Stimulated activated CD8-positive, alpha-beta memory T cell treated with anti-CD3 and anti-CD28 coated beads, Interleukin-7, amount 100 ng/mL, for 24 hours (primary cell): ENCODE results near the gene STRN3.
"Not testable (repeated sequence)": the region's sequence is repeated elsewhere in the genome, so short reads cannot be mapped to it uniquely, and the experiment has no call there.

Experiments
- DNase-seq: peaks from one replicate; pipeline ENCODE4 v3.0.0-alpha.2; 2020; ENCODE audit warnings: low read depth

Gene STRN3, protein sequence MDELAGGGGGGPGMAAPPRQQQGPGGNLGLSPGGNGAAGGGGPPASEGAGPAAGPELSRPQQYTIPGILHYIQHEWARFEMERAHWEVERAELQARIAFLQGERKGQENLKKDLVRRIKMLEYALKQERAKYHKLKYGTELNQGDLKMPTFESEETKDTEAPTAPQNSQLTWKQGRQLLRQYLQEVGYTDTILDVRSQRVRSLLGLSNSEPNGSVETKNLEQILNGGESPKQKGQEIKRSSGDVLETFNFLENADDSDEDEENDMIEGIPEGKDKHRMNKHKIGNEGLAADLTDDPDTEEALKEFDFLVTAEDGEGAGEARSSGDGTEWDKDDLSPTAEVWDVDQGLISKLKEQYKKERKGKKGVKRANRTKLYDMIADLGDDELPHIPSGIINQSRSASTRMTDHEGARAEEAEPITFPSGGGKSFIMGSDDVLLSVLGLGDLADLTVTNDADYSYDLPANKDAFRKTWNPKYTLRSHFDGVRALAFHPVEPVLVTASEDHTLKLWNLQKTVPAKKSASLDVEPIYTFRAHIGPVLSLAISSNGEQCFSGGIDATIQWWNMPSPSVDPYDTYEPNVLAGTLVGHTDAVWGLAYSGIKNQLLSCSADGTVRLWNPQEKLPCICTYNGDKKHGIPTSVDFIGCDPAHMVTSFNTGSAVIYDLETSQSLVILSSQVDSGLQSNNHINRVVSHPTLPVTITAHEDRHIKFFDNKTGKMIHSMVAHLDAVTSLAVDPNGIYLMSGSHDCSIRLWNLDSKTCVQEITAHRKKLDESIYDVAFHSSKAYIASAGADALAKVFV

DNA sequence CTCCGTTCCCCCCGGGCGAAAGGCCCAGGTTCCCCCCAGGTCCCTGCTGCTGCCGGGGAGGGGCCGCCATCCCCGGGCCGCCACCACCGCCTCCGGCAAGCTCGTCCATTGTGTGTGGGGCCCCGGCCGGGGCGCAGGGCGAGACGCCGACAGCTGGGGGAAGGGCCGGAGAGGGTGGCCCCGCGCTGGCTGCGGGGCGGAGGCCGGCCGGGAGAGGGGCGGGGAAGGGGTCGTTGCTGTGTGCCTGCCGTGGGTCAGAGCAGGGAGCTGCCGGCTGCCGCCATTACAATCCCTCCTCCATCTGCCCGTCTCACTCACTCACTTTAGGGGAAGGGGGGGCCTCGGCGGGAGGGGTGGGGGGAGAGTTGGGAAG lies at the start of gene STRN3:
Gene STRN3 (minus strand): TSS at position 303 of the 373 bp plus-strand sequence. CDS start 194 bp downstream, at position 109.
- DNase-seq, result no peak

DNA sequence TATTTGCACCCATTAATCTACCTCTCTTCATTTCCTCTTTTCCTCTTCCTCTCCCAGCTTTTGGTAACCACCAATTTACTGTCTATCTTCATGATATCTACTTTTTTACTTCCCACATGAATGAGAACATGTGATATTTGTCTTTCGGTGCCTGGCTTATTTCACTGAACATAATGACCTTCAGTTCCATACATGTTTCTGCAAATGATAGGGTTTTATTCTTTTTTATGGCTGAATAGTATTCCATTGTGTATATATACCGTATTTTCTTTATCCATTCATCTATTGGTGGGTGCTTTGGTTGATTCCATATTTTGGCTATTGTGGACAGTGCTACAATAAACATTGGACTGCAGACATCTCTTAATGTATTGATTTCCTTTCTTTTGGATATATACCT lies 49.0 kb upstream of the STRN3 start:
- no peak for DNase-seq

DNA sequence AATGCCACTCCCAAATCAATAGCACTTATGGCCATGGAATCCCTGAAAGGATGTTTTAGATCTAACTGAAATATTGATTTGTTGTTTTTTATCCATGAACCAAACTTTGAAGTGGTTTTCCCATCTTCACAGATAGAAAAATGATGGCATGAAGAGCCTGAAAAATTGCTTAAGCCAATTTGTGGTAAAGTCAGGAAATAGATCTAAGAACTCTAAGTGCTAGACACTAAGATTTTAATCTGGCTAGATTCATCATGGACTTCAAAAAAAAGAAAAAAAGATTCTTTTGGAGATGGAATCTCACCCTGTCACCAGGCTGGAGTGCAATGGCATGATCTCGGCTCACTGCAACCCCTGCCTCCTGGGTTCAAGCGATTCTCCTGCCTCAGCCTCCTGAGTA lies 45.0 kb upstream of the STRN3 start:
- DNase-seq, result no peak

DNA sequence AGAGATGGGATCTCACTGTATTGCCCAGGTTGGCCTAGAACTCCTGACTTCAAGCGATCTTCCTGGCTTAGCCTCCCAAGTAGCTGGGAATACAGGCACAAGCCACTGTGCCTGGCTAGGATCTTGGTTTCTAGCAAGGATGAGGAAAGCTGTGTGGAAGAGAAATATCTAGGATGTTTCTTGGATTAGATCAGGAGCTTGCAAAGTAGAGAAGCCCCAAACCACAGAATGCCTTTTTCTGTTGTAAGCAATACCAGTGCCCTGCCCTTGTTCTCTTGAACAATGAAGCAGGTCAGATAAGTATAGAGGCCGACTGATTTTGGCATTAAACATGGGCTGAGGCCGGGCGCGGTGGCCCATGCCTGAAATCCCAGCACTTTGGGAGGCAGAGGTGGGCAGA lies 44.3 kb upstream of the STRN3 start:
- no peak for DNase-seq

DNA sequence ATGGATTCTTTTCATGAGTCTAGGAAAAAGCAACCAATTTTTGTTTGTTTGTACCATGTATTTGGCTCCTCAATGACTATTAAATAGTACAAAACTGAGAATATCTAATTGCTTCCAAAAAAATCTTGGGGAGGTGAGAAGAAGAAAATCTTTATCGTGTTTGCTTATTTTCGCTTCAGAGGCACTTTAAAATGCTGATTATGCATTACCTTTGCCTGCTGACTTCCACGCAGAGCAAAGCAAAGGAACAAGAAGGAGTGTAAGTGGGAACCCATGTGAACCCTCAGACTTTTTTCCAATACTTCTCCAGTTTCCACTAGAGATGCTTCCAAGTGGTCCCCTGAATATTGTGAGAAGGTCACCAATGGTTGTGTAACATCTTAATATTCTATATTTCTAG lies 43.2 kb upstream of the STRN3 start:
- no peak for DNase-seq

DNA sequence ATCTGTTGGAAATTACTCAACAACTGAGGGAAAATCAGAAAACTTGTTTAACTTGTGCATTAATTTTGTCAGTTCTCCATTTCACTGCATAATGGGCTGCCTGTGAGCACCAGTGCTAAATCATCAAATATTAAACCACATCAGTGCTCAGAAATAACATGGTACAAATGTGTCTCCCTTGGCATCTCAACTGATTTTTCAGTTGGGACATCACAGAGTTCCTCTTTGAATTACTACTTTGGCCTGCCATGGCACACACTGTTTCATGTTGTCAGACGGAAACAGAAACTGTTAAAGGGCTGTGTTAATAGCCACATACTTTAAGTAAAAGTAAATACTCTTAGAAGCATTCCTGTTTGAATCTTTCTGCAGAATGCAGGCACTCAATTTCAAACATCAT lies 42.1 kb upstream of the STRN3 start:
- DNase-seq, result no peak

DNA sequence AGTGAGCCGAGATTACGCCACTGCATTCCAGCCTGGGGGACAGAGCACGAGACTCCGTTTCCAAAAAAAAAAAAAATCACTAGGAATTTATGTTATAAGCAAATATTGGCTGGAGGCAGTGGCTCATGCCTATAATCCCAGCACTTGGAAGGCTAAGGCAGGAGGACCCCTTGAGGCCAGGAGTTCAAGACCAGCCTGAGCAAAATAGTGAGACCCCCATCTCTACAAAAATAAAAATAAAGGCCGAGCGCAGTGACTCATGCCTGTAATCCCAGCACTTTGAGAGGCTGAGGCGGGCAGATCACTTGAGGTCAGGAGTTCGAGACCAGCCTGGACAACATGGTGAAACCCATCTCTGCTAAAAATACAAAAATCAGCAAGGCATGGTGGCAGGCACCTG lies 36.7 kb upstream of the STRN3 start:
- DNase-seq, result not testable (repeated sequence)

DNA sequence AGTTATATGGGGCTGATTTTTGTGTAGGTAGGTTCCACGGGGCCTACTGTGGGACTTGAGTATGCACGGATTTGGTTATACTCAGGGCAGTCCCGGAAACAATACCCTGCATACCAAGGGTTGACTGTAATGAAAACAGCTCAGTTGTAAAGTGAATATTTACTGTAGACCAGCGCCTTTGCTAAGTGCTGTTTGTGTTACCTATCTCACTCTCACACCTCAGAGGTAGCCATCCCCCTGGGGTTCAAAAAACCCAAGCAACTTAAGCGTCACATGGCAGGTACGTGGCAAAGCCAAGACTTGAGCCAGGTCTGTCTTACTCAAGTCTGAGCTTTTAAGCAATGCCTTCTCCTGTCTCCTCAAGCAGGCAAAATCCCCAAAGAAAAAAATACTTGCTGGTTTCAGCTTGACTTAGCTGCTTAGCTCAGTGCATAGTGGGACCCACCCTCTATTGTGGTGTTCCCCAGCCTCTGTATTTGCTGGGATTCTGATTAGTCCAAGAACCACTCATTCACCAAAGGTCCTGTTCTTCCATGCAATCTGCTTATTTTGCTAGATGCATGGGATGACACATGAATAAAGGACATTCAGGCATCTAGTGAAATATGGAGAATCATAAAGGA lies 34.2 kb upstream of the STRN3 start:
- no peak for DNase-seq

DNA sequence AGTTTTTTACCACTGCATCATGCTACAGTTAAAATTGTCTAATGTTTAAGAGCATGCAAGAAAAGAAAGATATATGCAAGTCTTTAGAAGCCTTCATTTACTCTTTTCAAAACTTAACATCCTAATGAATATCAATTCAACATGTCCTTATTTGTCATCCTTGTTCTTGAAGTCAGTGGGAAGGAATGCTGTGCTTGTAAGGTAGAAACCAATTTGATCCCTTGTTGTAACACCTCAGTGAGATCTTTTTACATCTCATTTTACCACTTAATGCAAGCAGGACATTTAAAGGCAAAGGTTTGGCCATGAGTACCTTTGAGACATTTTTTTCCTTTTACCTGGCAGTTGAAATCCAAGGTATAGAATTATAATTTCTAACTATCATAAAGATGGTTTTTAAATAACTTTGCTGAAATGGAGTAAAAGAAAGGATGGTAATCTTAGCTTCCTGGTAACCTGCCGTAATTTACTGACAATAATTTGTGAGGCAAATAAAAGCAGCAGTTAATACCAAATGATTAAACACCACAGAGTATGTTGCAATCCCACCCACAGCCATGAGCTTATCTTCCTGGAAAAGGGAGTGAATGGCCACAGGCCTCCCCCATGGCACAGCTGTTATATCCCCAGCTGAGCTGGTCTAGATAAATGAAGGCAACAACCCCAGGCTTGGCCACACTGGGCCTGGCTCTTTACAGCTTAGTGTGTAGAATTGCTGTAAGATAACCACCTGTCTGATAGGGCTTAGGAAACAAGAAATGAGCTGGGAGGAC lies 33.2 kb upstream of the STRN3 start:
- no peak for DNase-seq

DNA sequence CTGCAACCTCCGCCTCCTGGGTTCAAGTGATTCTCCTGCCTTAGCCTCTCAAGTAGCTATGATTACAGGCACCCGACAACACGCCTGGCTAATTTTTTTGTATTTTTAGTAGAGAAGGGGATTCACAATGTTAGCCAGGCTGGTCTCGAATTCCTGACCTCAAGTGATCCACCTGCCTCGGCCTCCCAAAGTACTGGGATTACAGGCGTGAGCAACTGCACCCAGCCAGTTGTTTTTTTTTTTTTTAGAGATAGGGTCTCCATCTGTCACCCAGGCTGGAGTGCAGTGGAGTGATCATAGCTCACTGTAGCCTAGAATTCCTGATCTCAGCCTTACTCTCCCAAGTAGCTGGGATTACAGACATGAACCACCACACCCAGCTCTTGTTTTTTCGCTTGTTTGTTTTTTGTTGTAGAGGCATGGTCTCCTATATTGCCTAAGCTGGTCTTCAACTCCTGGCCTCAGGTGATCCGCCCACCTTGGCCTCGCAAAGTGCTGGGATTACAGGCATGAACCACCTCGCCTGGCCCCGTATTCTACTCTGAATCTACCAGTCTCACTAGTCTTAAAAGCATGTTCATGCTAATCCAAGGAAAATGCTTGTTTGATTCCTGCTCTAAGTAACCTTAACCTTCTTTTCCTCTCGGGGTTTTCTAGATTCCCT lies 31.7 kb upstream of the STRN3 start:
- no peak for DNase-seq

DNA sequence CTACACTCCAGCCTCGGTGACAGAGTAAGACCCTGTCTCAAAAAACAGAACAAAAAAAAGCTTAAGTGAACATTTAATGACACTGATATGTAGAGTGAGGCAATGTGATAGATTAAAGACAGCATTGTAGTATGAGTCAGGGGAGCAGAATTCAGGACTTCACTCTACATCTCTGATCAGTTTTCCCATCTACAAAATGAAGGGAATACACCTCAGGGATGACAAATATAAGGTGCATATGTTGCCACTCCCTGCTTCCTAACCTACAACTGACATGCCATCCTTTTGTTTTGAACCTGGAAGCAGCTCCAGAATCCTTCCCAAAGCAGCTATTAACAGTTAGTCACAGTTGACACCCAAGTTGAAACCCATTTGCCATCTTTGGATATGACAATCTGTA lies 30.9 kb upstream of the STRN3 start:
- DNase-seq, result no peak

DNA sequence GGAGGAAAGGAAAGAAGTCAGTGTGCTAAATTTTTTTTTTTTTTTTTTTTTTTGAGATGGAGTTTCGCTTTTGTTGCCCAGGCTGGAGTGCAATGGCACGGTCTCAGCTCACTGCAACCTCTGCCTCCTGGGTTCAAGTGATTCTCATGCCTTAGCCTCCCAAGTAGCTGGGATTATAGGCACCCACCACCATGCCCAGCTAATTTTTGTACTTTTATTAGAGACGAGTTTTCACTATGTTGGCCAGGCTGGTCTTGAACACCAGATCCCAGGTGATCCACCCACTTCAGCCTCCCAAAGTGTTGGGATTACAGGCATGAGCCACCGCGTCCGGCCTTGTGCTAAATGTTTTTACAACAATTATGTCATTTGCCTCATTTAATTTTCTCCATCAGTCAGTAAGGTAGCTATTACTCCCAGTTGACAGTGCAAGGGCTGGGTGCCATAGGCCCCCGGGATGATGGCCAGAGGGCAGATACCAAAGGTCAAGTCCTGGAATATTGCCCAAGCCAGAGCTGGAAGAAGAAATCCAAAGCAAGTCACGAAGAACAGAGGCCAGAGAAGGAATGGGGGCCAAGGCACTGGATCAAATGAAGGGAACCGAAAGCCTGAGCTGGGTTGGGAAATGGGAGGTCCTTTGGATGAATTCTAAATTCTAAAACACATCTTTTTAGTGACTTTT lies 26.9 kb upstream of the STRN3 start:
- not testable (repeated sequence) for DNase-seq

DNA sequence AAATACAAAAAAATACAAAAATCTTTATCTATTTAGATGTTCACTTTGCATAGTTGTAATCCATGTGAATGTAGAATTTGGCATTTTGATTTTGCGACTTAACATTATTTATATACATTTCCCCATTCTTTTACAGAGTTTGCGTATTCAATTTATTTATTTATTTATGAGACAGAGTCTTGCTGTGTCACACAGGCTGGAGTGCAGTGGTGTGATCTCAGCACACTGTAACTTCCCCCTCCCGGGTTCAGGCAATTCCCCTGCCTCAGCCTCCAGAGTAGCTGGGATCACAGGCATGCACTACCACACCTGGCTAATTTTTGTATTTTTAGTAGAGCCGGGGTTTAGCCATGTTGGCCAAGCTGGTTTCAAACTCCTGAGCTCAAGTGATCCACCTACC lies 25.3 kb upstream of the STRN3 start:
- DNase-seq, result no peak

DNA sequence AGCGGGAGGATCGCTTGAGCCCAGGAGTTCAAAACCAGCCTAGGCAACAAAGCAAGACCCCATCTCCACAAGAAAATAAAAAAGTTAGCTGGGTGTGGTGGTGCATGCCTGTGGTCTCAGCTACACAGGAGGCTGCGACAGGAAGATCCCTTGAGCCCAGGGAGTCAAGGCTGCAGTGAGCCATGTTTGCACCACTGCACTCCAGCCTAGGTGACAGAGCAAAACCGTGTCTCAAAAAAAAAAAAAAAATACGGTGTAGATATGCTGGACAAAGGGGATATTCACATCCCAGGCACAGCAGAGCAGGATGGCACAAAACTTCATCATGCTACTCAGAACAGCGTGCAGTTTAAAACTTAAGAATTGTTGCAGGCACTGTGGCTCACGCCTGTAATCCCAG lies 24.8 kb upstream of the STRN3 start:
- DNase-seq, result no peak

DNA sequence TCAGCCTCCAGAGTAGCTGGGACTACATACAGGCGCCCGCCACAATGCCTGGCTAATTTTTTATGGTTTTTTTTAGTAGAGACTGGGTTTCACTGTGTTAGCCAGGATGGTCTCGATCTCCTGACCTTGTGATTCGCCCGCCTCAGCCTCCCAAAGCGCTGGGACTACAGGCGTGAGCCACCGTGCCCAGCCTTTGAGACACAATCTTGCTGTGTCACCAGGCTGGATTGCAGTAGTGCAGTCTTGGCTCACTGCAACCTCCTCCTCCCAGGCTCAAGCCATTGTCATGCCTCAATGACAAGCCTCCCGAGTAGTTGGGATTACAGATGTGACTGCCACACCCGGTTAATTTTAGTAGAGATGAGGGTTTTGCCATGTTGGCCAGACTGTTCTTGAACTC lies 21.3 kb upstream of the STRN3 start:
- no peak for DNase-seq

DNA sequence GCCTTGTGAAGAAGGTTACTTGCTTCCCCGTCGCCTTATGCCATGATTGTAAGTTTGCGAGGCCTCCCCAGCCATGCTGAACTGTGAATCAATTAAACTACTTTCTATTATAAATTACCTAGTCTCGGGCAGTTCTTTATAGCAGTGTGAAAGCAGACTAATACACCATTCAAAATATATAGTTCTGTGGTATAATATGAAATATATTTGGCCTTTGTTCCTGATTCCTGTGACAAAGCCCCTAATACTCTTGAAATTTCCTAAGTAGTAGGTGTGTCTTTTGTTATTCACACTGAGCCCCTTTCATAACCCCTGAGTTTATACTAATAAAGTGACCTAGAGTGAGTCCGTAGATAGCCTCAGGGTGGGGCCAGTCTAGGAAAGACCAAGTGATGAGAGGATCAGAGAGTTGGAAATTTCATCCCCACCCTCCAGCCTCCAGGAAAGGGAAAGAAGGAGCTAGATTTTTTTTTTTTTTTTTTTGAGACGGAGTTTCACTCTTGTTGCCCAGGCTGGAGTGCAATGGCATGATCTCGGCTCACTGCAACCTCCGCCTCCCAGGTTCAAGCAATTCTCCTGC lies 19.4 kb upstream of the STRN3 start:
- no peak for DNase-seq

DNA sequence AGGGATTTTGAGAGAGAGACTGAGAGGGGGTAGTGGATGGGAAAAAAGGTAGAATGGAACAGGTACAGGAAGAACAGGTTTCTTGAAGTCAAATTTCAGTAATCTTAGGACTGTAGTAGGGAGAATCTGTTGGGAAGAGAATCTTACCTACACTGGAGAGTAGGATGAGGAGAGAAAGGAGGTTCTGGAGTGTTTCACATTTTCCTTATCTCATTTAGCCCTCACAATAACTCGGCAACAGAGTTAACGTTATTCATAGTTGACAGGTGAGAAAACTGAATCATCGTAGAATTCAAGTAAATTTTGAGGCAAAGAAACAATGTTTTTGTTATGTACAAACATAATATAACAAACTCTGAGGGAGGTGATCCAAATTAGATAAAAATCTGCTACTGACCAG lies 17.2 kb upstream of the STRN3 start:
- DNase-seq, result no peak

DNA sequence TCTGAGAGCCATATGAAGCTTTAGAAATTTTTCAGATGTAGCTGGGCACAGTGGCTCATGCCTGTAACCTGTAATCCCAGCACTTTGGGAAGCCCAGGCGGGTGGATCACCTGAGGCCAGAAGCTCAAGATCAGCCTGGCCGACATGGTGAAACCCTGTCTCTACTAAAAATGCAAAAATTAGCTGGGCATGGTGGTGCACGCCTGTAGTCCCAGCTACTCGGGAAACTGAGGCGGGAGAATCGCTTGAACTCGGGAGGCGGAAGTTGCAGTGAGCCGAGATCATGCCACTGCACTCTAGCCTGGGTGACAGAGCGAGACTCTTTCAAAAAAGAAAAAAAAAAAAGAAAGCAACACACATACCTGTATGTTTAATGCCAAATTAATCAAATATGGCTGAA lies 16.7 kb upstream of the STRN3 start:
- not testable (repeated sequence) for DNase-seq

DNA sequence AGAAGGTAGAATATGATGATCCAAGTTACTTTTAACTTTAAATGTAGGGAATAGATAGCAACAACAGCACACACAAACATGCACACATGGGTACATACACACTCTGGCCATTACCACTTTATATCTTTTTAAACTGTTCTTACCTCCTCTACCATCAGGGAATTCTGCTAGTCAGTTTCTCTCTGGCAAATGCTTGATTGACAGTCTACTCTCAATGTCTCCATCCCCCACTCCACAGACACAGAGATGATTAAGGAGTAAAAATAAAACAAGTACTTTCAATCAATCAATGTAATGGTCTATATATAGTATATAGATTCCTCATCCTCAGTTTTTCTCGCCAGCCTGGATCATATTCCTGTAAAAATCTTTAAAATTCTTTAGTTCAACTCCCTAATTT lies 16.1 kb upstream of the STRN3 start:
- no peak for DNase-seq

DNA sequence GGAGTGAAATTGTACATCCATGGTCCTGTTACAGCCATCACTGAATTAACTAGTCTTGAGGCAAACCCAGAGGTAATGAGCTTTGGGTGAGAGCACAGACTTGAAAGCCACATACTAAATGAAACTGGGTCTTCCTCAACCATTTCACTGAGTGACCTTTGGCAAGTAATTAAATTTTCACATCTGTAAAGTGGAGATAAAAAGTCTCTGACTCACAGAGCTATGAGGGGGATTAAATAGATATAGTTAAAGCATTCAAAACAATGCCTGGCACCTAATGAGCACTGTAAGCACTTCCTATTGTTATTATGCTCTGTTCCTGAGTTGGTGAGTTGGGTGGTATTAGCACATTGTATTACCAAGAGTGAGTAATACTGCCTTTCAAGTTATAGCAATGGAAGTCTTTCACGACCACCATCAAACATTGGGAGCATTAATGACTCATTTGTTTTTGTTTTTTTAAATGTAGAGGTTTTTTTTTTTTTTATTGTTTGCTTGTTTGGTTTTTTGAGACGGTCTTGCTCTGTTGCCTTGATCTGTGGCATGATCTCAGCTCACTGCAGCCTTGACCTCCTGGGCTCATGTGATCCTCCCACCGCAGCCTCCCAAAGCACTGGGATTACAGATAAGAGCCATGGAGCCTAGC lies 12.5 kb upstream of the STRN3 start:
- no peak for DNase-seq
